K562 (cell line): ENCODE data around the gene UBE2G2. TPM values are rescaled to one million over a fixed set of nuclear protein-coding genes. Genes with fewer than 3 reads are reported as not detected.
A peak's percentile ranks its signal among the peaks of the same experiment; 100 is the strongest.

Experiments
- ADNP ChIP-seq: fragments of 200-800 bp; sonication (Bioruptor generic); IDR thresholded peaks from 2 replicates; pipeline ENCODE4 v1.6.1; 2016; ENCODE audit warnings: missing genetic modification characterization, missing compliant biosample characterization
- ASH1L ChIP-seq: fragments of 450-650 bp; IDR thresholded peaks from 2 replicates; pipeline ENCODE4 v1.6.1; 2018; ENCODE audit warnings: borderline replicate concordance, mild to moderate bottlenecking, low read depth; ENCODE audit not compliant: partially characterized antibody
- CSDE1 ChIP-seq, 2 experiments: fragments of 450-650 bp; IDR thresholded peaks; 2 replicates each; pipeline ENCODE4 v1.6.1; 2016; ENCODE audit warnings: mild to moderate bottlenecking in 1 of 2
- GABPB1 ChIP-seq: sonication (generic); formaldehyde crosslinking; IDR thresholded peaks from 2 replicates; pipeline ENCODE4 v1.8.0; 2022; ENCODE audit warnings: mild to moderate bottlenecking, missing genetic modification reagents
- HIVEP1 ChIP-seq: fragments of 250-450 bp; sonication (Bioruptor Pico); IDR thresholded peaks from 2 replicates; pipeline ENCODE4 v1.4.0; 2020; ENCODE audit warnings: mild to moderate bottlenecking
- IRF2 ChIP-seq: sonication (generic); formaldehyde crosslinking; IDR thresholded peaks from 2 replicates; pipeline ENCODE4 v1.8.1; 2022; ENCODE audit warnings: mild to moderate bottlenecking, missing genetic modification reagents
- KDM5B ChIP-seq: fragments of 200-600 bp; sonication (generic); IDR thresholded peaks from 2 replicates; pipeline ENCODE4 v1.6.1; 2012; ENCODE audit warnings: low read depth, mild to moderate bottlenecking, moderate library complexity, low read length, control low read depth, inconsistent platforms; ENCODE audit not compliant: insufficient replicate concordance
- KLF13 ChIP-seq: fragments of 450-650 bp; IDR thresholded peaks from 2 replicates; pipeline ENCODE4 v1.6.1; 2016; ENCODE audit warnings: missing genetic modification characterization, low read depth, mild to moderate bottlenecking, missing compliant biosample characterization, moderate library complexity, borderline replicate concordance
- LEF1 ChIP-seq: fragments of 450-650 bp; IDR thresholded peaks from 2 replicates; pipeline ENCODE4 v1.6.1; 2016; ENCODE audit warnings: mild to moderate bottlenecking
- MCM5 ChIP-seq: fragments of 450-650 bp; IDR thresholded peaks from 2 replicates; pipeline ENCODE4 v1.6.1; 2016; ENCODE audit warnings: low read depth
- MEF2D ChIP-seq: conservative IDR thresholded peaks from 2 replicates; pipeline ENCODE4 v1.6.1; 2016; ENCODE audit warnings: low read depth, missing genetic modification characterization, missing compliant biosample characterization
- RB1 ChIP-seq: fragments of 450-650 bp; IDR thresholded peaks from 2 replicates; pipeline ENCODE4 v1.6.1; 2017; ENCODE audit warnings: low read depth, mild to moderate bottlenecking
- RBM25 ChIP-seq: fragments of 200-400 bp; formaldehyde crosslinking; IDR thresholded peaks from 2 replicates; pipeline ENCODE4 v1.6.1; 2018; ENCODE audit warnings: low read length, low read depth, moderate library complexity; ENCODE audit not compliant: severe bottlenecking
- RCOR1 ChIP-seq, 2 experiments: IDR thresholded peaks; 2 replicates each; pipeline ENCODE4 v1.6.1; 2012; ENCODE audit warnings: low read depth in 2 of 2, low read length in 2 of 2, borderline replicate concordance in 1 of 2, improper control_type of control experiment in 1 of 2
- TEAD2 ChIP-seq: fragments of 450-650 bp; IDR thresholded peaks from 2 replicates; pipeline ENCODE4 v1.6.1; 2016; ENCODE audit warnings: missing genetic modification characterization, control low read depth, missing compliant biosample characterization
- WHSC1 ChIP-seq: IDR thresholded peaks from one replicate; pipeline ENCODE4 v1.6.1; 2012; ENCODE audit warnings: low read length, control low read depth, inconsistent platforms
- XRCC5 ChIP-seq: fragments of 200-400 bp; formaldehyde crosslinking; IDR thresholded peaks from 2 replicates; pipeline ENCODE4 v1.6.1; 2017; ENCODE audit warnings: low read depth, mild to moderate bottlenecking, low read length
- YY1 ChIP-seq, 3 experiments: IDR thresholded peaks; 2 replicates each; pipeline ENCODE4 v1.6.1; 2011; ENCODE audit warnings: low read length in 2 of 3, mild to moderate bottlenecking in 2 of 3, moderate library complexity in 2 of 3, borderline replicate concordance in 1 of 3, control low read depth in 1 of 3, low read depth in 1 of 3; ENCODE audit not compliant: insufficient read depth in 3 of 3, insufficient replicate concordance in 2 of 3, control insufficient read depth in 1 of 3, insufficient read length in 1 of 3; ENCODE audit errors: extremely low read depth in 1 of 3
- ZC3H8 ChIP-seq: fragments of 450-650 bp; IDR thresholded peaks from 2 replicates; pipeline ENCODE4 v1.6.1; 2017
- ZEB2 ChIP-seq: fragments of 450-650 bp; IDR thresholded peaks from 2 replicates; pipeline ENCODE4 v1.6.1; 2016
- polyA plus RNA-seq, 8 experiments: library from polyadenylated mRNA; depleted of rRNA in 4 of 8; stranded (reverse) in 5 of 8; unstranded in 3 of 8; fragments of >200 nt; fragmentation: Nextera tagmentation in 2 of 8; fragmentation: Illumina TruSeq in 1 of 8; extraction: Ambion mirVana in 2 of 8; extraction: Trizol in 1 of 8; gene quantifications; 2 replicates each; pipeline versions ENCODE4 v1.2.1 to v1.2.3, GENCODE V29; 2011 to 2014; ENCODE audit warnings: inconsistent platforms in 1 of 8, missing spikeins in 1 of 8
- total RNA-seq, 7 experiments: library from RNA; depleted of rRNA in 6 of 7; stranded (reverse); fragments of >200 nt in 6 of 7; fragmentation: Illumina TruSeq in 2 of 7; extraction: Trizol in 2 of 7; gene quantifications; 2 replicates each; pipeline versions ENCODE4 v1.2.1 to v1.2.3, GENCODE V29; 2011 to 2021; ENCODE audit warnings: low replicate concordance in 1 of 7
- TF ChIP-seq, protein P1 (sequence below), 2 experiments: fragments of 450-650 bp in 1 of 2; IDR thresholded peaks; 2 replicates each; pipeline ENCODE4 v1.6.1; 2011 to 2017; ENCODE audit warnings: low read depth in 2 of 2, antibody characterized with exemption in 1 of 2, borderline replicate concordance in 1 of 2, low read length in 1 of 2, mild to moderate bottlenecking in 1 of 2, mixed read lengths in 1 of 2; ENCODE audit not compliant: control insufficient read depth in 1 of 2
- TF ChIP-seq, protein P2 (sequence below): fragments of 450-650 bp; IDR thresholded peaks from 2 replicates; pipeline ENCODE4 v1.6.1; 2018; ENCODE audit warnings: mild to moderate bottlenecking, low read depth; ENCODE audit not compliant: partially characterized antibody
- TF ChIP-seq, protein P3 (sequence below): sonication (generic); formaldehyde crosslinking; IDR thresholded peaks from 2 replicates; pipeline ENCODE4 v1.8.1; 2022; ENCODE audit warnings: missing genetic modification reagents

Gene UBE2G2
- total and polyA plus RNA-seq, 9 of the 15 experiments (the other 6 are each of a cell fraction or from before 2014, with no cell fraction given) = 47.5 to 225 (median 140) TPM

DNA sequence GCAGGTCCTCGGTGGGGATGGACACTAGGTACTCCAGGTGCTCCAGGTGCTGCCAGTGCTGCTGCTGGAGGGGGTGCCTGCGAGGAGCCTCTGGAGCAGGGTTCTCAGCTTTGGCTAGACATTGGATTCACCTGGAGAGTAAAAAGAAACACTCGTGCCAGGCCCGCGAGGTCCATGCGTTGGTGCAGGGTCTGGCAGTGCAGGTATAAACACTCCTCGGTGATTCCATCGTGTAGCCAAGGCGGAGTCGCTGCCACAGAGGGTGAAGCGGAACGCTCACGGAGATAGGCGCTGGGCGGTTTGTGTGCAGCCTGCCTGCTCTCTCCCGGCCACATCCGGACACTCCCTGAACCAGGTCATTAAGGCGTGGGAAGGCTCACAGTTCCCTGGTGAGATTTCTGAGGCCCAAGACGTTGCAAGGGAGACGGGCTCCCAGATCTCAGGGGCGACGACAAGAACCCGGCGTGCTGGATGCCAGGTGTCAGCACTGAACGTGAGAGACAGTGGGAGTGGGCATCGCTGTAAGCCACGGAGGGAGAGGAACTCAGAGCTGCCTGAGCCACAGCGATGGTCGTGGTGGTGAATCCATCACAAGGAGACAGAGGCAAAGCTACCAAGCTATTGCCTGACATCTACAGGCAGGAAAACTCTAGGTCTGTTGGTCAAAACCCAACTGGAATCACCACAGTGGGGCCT, 33.5 kb upstream of the UBE2G2 start (continued):
- TF ChIP-seq, protein P1, sequence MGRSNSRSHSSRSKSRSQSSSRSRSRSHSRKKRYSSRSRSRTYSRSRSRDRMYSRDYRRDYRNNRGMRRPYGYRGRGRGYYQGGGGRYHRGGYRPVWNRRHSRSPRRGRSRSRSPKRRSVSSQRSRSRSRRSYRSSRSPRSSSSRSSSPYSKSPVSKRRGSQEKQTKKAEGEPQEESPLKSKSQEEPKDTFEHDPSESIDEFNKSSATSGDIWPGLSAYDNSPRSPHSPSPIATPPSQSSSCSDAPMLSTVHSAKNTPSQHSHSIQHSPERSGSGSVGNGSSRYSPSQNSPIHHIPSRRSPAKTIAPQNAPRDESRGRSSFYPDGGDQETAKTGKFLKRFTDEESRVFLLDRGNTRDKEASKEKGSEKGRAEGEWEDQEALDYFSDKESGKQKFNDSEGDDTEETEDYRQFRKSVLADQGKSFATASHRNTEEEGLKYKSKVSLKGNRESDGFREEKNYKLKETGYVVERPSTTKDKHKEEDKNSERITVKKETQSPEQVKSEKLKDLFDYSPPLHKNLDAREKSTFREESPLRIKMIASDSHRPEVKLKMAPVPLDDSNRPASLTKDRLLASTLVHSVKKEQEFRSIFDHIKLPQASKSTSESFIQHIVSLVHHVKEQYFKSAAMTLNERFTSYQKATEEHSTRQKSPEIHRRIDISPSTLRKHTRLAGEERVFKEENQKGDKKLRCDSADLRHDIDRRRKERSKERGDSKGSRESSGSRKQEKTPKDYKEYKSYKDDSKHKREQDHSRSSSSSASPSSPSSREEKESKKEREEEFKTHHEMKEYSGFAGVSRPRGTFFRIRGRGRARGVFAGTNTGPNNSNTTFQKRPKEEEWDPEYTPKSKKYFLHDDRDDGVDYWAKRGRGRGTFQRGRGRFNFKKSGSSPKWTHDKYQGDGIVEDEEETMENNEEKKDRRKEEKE (IDR thresholded peaks at IDR 0.05; ENCODE audit: borderline replicate concordance in 1 of 2, control insufficient read depth in 1 of 2, low read depth in 2 of 2, low read length in 1 of 2) = no peak
- TF ChIP-seq GABPB1 (peak; percentile 66), ASH1L (no peak), RCOR1 (IDR thresholded peaks at IDR 0.05; ENCODE audit: borderline replicate concordance in 1 of 2, low read depth in 2 of 2, low read length in 2 of 2) (peak in 1 of 2 experiments; percentile 95; a peak in 2 of 4 replicates), XRCC5 (no peak), CSDE1 (IDR thresholded peaks at IDR 0.05) (no peak), RB1 (no peak), WHSC1 (no peak), ADNP (tag) (no peak), ZEB2 (no peak), MCM5 (no peak), YY1 (IDR thresholded peaks at IDR 0.05; ENCODE audit: borderline replicate concordance in 1 of 3, control insufficient read depth in 1 of 3, extremely low read depth in 1 of 3, insufficient read depth in 3 of 3, insufficient read length in 1 of 3, insufficient replicate concordance in 2 of 3, low read depth in 1 of 3, low read length in 2 of 3) (no peak), LEF1 (peak; percentile 52; the same call in 1 of the 2 replicates), RBM25 (no peak), ZC3H8 (no peak), KDM5B (no peak), TEAD2 (tag) (no peak), MEF2D (tag) (no peak), IRF2 (no peak; the same call in 1 of the 2 replicates), KLF13 (tag) (no peak), HIVEP1 (no peak)
- TF ChIP-seq, protein P2, sequence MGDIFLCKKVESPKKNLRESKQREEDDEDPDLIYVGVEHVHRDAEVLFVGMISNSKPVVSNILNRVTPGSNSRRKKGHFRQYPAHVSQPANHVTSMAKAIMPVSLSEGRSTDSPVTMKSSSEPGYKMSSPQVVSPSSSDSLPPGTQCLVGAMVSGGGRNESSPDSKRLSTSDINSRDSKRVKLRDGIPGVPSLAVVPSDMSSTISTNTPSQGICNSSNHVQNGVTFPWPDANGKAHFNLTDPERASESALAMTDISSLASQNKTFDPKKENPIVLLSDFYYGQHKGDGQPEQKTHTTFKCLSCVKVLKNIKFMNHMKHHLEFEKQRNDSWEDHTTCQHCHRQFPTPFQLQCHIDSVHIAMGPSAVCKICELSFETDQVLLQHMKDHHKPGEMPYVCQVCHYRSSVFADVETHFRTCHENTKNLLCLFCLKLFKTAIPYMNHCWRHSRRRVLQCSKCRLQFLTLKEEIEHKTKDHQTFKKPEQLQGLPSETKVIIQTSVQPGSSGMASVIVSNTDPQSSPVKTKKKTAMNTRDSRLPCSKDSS = no peak
- TF ChIP-seq, protein P3, sequence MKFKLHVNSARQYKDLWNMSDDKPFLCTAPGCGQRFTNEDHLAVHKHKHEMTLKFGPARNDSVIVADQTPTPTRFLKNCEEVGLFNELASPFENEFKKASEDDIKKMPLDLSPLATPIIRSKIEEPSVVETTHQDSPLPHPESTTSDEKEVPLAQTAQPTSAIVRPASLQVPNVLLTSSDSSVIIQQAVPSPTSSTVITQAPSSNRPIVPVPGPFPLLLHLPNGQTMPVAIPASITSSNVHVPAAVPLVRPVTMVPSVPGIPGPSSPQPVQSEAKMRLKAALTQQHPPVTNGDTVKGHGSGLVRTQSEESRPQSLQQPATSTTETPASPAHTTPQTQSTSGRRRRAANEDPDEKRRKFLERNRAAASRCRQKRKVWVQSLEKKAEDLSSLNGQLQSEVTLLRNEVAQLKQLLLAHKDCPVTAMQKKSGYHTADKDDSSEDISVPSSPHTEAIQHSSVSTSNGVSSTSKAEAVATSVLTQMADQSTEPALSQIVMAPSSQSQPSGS = no peak
